HG02623 (cell line): ENCODE results near the gene MBD1.
"Not testable (repeated sequence)": the region's sequence is repeated elsewhere in the genome, so short reads cannot be mapped to it uniquely, and the experiment has no call there.

Source experiments
- ATAC-seq: cut with Tn5 transposase; IDR thresholded peaks from one replicate; pipeline ENCODE4 v1.9.1; 2021; ENCODE audit warnings: moderate library complexity; ENCODE audit not compliant: unreplicated experiment

MBD1 gene

GRCh38 chr18:50281295-50281971, at the start of gene MBD1:
TSS of gene MBD1 (minus strand) at chr18:50281523. CDS start at chr18:50279992, 1,531 bp downstream.
- ATAC-seq: peak; percentile 91

GRCh38 chr18:50330176-50330575, 48.9 kb upstream of the MBD1 start:
- no peak for ATAC-seq

GRCh38 chr18:50327983-50328382, 46.7 kb upstream of the MBD1 start:
- ATAC-seq: no peak

DNA sequence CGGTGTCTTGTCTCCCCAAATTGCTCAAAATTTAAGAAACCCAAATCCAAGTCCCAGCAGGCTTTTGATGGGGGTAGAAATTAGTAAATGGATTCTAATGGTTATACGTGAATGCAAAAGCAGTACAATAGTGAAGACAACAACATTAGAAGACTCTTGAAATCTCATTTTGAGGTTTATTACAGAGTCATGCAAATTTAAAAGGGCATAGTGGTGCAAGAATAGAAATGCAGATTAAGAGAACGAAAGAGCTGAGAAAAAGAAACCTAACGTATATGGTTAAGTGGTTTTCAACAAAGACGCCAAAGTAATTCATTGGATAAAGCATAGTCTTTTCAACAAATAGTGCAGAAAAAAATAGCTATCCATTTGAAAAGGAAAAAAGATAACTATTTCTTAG, 39.4 kb upstream of the MBD1 start:
- ATAC-seq: peak; percentile 70

- peak; percentile 71 for ATAC-seq
Observed at GRCh38 chr18:50315100-50315871, 34.0 kb upstream of the MBD1 start.

DNA sequence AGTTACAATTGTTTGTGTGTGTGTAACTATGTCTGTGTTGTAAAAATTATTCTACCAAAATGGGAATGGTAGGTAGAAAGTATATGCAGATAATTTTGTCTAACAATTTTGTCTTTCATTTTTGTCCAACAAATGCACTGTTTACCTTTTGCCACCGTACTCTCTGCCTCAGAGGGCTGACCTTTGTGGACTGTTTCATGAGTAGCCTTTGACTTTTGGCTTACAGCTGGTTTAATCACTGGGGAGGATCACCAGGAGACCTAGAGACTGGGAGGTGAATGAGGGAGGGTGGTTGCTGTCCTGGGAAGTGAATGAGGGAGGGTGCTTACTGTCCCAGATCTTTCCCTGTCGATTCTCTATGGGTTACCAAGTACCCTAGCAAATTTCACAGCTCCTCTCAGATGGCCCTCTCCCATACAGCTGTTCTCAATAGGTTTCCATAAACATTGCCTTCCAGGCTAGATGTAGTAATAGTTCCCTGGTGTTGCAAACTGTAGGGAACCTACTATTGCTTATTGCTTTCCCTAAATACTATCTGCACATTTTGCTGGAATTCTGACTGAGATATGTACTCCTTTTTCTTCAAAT, 32.6 kb upstream of the MBD1 start:
- ATAC-seq: no peak

GRCh38 chr18:50313031-50313607, 31.8 kb upstream of the MBD1 start:
- peak; percentile 7 for ATAC-seq

DNA sequence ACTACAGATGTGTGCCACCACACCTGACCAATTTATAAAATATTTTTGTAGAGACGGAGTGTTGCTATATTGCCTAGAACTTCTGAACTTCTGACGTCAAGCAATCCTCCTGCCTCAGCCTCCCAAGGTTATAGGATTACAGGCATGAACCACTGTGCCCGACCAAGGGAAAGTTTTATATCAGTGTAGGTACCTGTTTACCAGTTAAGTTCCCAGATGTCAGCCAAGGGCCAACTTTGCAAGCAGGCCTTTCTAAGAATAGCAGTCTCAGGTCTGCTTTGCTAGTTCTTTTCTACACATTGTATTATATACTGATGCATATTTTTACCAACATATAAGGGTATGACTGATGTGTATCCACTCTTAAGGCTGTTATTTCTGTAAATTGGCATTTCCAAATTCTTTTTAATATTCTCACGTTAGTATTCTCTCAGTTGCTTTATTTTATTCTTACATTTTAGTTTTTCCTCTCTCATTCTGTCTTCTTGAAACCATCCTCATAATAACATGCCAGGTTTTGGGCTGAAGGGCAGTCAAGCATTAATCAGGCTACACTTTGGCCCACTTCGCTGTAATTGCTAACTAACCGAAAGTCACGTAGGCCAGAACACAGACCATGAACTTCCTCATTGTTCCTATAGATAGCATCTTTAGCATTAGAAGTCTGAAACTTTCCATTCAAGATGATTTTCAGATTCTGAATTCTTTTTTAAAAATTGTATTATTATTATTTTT, 31.1 kb upstream of the MBD1 start:
- ATAC-seq: peak; percentile 66

- ATAC-seq: no peak
Observed at GRCh38 chr18:50311650-50312049, 30.3 kb upstream of the MBD1 start.

- ATAC-seq: no peak
Observed at GRCh38 chr18:50310080-50310479, 28.8 kb upstream of the MBD1 start.

DNA sequence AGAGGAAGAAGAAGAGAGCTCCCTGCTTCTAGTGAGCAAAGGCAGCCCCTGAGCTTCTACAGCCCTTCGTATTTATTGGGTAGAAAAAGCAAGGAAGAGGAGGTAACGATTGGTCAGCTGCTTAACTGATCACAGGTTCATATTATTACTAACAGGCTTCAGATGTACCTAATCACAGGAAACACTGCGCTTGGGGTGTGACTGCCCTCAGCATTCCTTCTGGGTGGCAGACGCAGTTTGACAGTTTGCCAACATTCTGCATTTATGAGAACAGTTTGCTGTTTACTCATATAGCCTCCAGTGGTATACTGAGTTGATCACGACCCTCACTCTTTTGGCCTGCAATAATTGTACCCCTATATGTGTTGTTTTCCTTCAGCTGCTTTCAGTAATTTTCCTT, 27.5 kb upstream of the MBD1 start:
- not testable (repeated sequence) for ATAC-seq

DNA sequence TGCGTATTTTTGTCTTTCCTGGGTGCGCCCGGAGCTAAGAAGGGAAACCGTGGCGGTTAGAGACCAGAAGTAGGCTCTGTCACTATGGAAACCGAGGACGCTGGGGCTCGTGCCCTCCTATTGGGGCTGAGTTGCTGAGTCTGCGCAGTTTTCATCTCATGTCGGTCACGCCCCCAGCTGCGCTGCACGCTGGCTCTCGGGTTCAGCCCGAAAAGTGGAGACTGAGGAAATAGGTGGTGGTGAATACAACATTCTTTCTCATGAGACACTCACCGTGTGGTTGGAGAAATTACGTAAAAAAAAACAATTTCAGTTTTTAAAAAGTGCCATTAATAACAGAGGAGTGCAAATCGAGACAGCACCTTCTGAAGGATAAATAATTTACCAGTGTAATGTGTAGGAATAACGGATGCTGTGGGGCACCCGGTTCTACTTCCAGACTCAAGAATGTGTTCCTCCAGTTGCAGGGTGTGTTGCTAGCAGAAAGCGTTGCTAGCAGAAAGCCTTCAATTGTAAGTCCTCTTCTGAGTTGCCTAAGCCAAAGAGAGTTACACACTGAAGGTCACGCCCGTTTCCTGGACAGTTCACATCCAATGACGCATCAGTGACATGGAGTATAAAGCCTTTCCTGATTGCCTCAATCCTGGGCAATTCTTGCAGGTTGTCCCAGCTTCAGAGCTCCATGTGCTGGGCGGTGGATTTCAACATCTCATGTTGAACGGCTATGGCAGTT, 26.6 kb upstream of the MBD1 start:
- peak; percentile 87 for ATAC-seq

- ATAC-seq: no peak
Observed at GRCh38 chr18:50307400-50307737, 26.0 kb upstream of the MBD1 start.

DNA sequence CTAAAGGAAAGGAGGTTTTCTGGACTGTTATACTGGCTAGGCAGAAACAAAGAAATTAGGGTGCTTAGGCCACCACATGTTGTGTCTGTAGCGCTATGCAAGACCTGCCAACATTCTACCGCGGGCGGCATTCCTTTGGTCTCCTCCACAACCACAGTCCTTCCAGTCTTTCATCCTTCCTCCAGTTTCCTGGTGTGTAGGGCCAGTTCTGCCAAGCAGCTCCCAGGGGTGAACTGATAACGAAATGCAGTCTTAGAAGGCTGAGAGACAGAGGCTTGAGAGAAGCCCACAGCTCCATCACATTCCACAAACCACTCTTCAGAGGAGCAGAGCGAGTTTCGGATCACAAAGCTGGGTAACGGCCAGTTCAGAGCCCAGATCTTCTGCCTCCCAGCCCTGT, 25.6 kb upstream of the MBD1 start:
- no peak for ATAC-seq

- no peak for ATAC-seq
Observed at GRCh38 chr18:50301074-50301473, 19.8 kb upstream of the MBD1 start.

DNA sequence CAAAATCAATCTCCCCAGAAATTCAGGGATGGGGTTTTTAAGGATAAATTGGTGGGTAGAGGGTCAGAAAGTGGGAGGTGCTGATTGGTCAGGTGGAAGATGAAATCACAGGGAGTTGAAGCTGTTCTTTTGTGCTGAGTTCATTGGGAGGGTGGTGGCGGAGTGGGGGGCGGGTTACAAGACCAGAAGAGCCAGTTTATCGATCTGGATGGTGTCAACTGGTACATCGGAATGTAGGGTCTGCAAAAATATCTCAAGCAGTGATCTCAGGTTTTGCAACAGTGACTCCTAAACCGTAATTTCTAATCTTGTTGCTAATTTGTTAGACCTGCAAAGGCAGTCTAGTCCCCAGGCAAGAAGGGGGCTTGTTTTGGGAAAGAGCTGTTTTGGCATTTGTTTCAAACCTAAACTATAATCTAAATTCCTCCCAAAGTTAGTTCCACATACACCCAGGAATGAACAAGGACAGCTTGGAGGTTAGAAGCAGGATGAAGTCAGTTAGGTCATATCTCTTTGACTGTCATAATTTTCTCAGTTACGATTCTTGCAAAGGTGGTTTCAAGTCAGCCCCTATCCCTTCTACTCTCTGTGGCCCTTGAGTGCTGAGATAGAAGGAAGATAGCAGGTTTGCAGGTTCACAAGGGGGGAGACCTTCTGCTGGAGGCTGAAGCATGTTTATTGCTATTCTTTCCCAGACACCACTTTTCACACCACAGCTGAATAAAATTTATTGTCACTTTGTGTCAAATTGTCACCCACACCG, 18.5 kb upstream of the MBD1 start:
- ATAC-seq: no peak

DNA sequence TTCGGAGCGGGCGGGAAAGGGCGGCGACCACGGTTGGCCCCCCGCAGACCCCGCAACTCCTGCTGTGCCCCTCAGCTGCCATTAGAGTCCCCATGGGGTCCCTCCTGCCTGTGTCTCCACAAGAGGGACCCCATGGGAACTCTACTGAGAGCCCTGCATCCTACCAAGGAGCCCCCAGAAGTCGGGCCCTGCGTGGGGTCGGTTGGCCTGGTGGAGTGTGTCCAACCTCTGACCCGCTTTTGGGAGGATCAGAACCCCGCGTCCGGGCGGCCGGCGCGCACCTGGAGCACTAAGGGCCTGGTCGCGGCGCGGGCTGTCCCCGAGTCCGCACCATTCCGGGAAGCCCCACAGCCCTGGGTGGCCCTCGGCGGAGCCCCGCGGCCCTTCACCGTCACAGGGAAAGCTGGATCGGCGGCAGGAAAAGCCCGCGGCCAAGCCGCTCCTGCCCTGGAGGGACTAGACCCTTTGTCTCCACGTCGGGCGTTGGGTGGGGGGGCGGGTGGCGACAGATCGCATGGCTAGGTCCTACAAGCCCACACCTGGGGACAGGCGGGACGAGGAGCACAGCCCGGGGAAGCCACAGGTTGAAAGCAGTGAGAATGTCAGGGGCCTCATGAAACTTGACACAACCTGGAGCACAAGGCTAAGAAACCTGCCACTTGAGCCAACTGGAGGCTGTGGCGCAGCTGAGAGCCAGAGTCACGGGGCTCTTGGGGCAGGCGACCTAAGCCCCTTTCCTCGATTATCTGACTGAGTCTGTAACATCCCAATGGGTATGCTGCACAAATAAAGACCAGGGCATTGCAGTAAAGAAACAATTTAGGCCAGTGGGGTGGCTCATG, 17.3 kb upstream of the MBD1 start:
- no peak for ATAC-seq

- peak; percentile 99 for ATAC-seq
Observed at GRCh38 chr18:50297621-50298442, 16.5 kb upstream of the MBD1 start.
